ENCODE data around the gene CELF2. TPM values are rescaled to one million over a fixed set of nuclear protein-coding genes. Genes with fewer than 3 reads are reported as not detected.
A peak's percentile ranks its signal among the peaks of the same experiment; 100 is the strongest.

The CELF2 gene
- polyA plus RNA-seq, 1 donor from 2014 or later = 142 TPM

GRCh38 chr10:11049806-11050205 lies 32.1 kb downstream of the CELF2 start:
- Mint-ChIP-seq H3K27me3 (peaks cover 20% of the 10 kb centered on the region), H3K4me3 (no peak overlapping the region), H3K9me3 (no peaks in the 10 kb centered on the region), H3K36me3 (no peaks in the 10 kb centered on the region), H3K27ac (no peak overlapping the region), H3K4me1 (peaks cover 0 to 1% (median 0%) of the 10 kb centered on the region in 3 donors)

GRCh38 chr10:11050301-11051287 lies 32.9 kb downstream of the CELF2 start:
- Mint-ChIP-seq H3K36me3 (no peaks in the 10 kb centered on the region), H3K9me3 (no peaks in the 10 kb centered on the region), H3K27ac (no peak overlapping the region), H3K27me3 (peaks cover 23% of the 10 kb centered on the region), H3K4me1 (peaks cover 0 to 1% (median 0%) of the 10 kb centered on the region in 3 donors), H3K4me3 (no peak overlapping the region)

- Mint-ChIP-seq H3K27me3 (peaks cover 17% of the 10 kb centered on the region), H3K36me3 (no peaks in the 10 kb centered on the region), H3K4me1 (no peaks in the 10 kb centered on the region), H3K4me3 (no peak overlapping the region), H3K27ac (no peak overlapping the region), H3K9me3 (no peaks in the 10 kb centered on the region)
Measured at GRCh38 chr10:11057018-11057417, 39.3 kb downstream of the CELF2 start.

- no peaks in the 10 kb centered on the region for H3K36me3 Mint-ChIP-seq
- peaks cover 0 to 2% (median 0%) of the 10 kb centered on the region in 3 donors for H3K9me3 Mint-ChIP-seq
- H3K4me1 Mint-ChIP-seq = no peaks in the 10 kb centered on the region
- H3K27ac Mint-ChIP-seq = no peak overlapping the region
- peaks cover 20% of the 10 kb centered on the region for H3K27me3 Mint-ChIP-seq
- H3K4me3 Mint-ChIP-seq = no peak overlapping the region
Measured at GRCh38 chr10:11057448-11057847, 39.8 kb downstream of the CELF2 start.

GRCh38 chr10:11057994-11058393 lies 40.3 kb downstream of the CELF2 start:
- Mint-ChIP-seq H3K27me3 (peaks cover 21% of the 10 kb centered on the region), H3K4me1 (no peaks in the 10 kb centered on the region), H3K9me3 (peaks cover 0 to 5% (median 0%) of the 10 kb centered on the region in 3 donors), H3K27ac (no peak overlapping the region), H3K36me3 (no peaks in the 10 kb centered on the region), H3K4me3 (no peak overlapping the region)

- Mint-ChIP-seq H3K36me3 (no peaks in the 10 kb centered on the region), H3K4me3 (no peak overlapping the region), H3K4me1 (no peaks in the 10 kb centered on the region), H3K9me3 (peaks cover 0 to 5% (median 0%) of the 10 kb centered on the region in 3 donors), H3K27ac (no peak overlapping the region), H3K27me3 (peaks cover 22% of the 10 kb centered on the region)
Measured at GRCh38 chr10:11058965-11059364, 41.3 kb downstream of the CELF2 start.

- H3K27me3 Mint-ChIP-seq = peaks cover 9% of the 10 kb centered on the region
- H3K27ac Mint-ChIP-seq = no peak overlapping the region
- H3K4me3 Mint-ChIP-seq = no peak overlapping the region
- no peaks in the 10 kb centered on the region for H3K4me1 Mint-ChIP-seq
- no peaks in the 10 kb centered on the region for H3K36me3 Mint-ChIP-seq
- H3K9me3 Mint-ChIP-seq = peaks cover 0 to 5% (median 0%) of the 10 kb centered on the region in 3 donors
Measured at GRCh38 chr10:11063856-11064255, 46.2 kb downstream of the CELF2 start.

- no peaks in the 10 kb centered on the region for H3K4me1 Mint-ChIP-seq
- H3K9me3 Mint-ChIP-seq = peaks cover 0 to 5% (median 0%) of the 10 kb centered on the region in 3 donors
- H3K36me3 Mint-ChIP-seq = no peaks in the 10 kb centered on the region
- peaks cover 10% of the 10 kb centered on the region for H3K27me3 Mint-ChIP-seq
- H3K27ac Mint-ChIP-seq = no peak overlapping the region
- H3K4me3 Mint-ChIP-seq = no peak overlapping the region
Measured at GRCh38 chr10:11064832-11065231, 47.2 kb downstream of the CELF2 start.

GRCh38 chr10:11065567-11065966 lies 47.9 kb downstream of the CELF2 start:
- Mint-ChIP-seq H3K4me1 (no peaks in the 10 kb centered on the region), H3K4me3 (peak overlapping the region in 1 of 4 donors; percentile 45), H3K36me3 (no peaks in the 10 kb centered on the region), H3K27ac (no peak overlapping the region), H3K27me3 (peaks cover 12% of the 10 kb centered on the region), H3K9me3 (peaks cover 0 to 5% (median 0%) of the 10 kb centered on the region in 3 donors)

- Mint-ChIP-seq H3K27me3 (peaks cover 11% of the 10 kb centered on the region), H3K4me1 (no peaks in the 10 kb centered on the region), H3K9me3 (peaks cover 0 to 5% (median 0%) of the 10 kb centered on the region in 3 donors), H3K27ac (no peak overlapping the region), H3K36me3 (no peaks in the 10 kb centered on the region), H3K4me3 (no peak overlapping the region)
Measured at GRCh38 chr10:11066520-11066919, 48.8 kb downstream of the CELF2 start.

- Mint-ChIP-seq H3K4me3 (no peak overlapping the region), H3K9me3 (peaks cover 0 to 2% (median 0%) of the 10 kb centered on the region in 3 donors), H3K27me3 (peaks cover 6% of the 10 kb centered on the region), H3K27ac (no peak overlapping the region), H3K4me1 (no peaks in the 10 kb centered on the region), H3K36me3 (no peaks in the 10 kb centered on the region)
Measured at GRCh38 chr10:11068861-11069633, 51.4 kb downstream of the CELF2 start.

- Mint-ChIP-seq H3K27me3 (peaks cover 10% of the 10 kb centered on the region), H3K9me3 (peaks cover 0 to 2% (median 0%) of the 10 kb centered on the region in 3 donors), H3K36me3 (no peaks in the 10 kb centered on the region), H3K4me1 (no peaks in the 10 kb centered on the region), H3K4me3 (no peak overlapping the region), H3K27ac (peak overlapping the region in 1 of 3 donors; percentile 41)
Measured at GRCh38 chr10:11073410-11073809, 55.7 kb downstream of the CELF2 start.

- H3K27me3 Mint-ChIP-seq = peaks cover 6% of the 10 kb centered on the region
- H3K36me3 Mint-ChIP-seq = no peaks in the 10 kb centered on the region
- H3K27ac Mint-ChIP-seq = no peak overlapping the region
- H3K9me3 Mint-ChIP-seq = peaks cover 0 to 2% (median 0%) of the 10 kb centered on the region in 3 donors
- H3K4me1 Mint-ChIP-seq = no peaks in the 10 kb centered on the region
- H3K4me3 Mint-ChIP-seq = no peak overlapping the region
Measured at GRCh38 chr10:11074536-11075267, 57.0 kb downstream of the CELF2 start.

- H3K4me1 Mint-ChIP-seq = no peaks in the 10 kb centered on the region
- no peak overlapping the region for H3K4me3 Mint-ChIP-seq
- H3K36me3 Mint-ChIP-seq = no peaks in the 10 kb centered on the region
- peaks cover 4% of the 10 kb centered on the region for H3K27me3 Mint-ChIP-seq
- peaks cover 0 to 2% (median 0%) of the 10 kb centered on the region in 3 donors for H3K9me3 Mint-ChIP-seq
- no peak overlapping the region for H3K27ac Mint-ChIP-seq
Measured at GRCh38 chr10:11076221-11076620, 58.5 kb downstream of the CELF2 start.

All from IgD-negative memory B cell (primary cell).